ENCODE measurements around the gene MICU2. TPM values are rescaled to one million over a fixed set of nuclear protein-coding genes. Genes with fewer than 3 reads are reported as not detected.

Gene MICU2
- total and polyA plus RNA-seq, 3 donors from 2014 or later, result 43.2 to 98.9 (median 81.1) TPM

DNA sequence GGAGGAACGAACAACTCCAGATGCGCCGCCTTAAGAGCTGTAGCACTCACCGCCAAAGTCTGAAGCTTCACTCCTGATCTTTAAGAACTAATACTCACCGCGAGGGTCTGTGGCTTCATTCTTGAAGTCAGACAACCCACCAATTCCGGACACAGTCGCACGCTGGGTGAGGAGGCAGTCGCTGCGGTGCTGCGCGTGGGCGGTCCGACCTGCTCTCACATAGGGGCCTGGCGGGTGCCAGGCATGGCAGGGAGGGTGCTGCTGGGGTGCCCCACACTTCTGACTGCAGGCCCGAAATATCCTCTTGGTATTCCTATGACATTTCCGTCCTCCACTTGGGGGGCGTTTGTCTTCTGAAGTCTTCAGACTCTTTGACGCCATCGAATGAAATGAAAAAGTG is 7.4 kb upstream of the MICU2 start:
- Histone ChIP-seq H3K36me3 (ENCODE audit: low read depth, missing control alignments) (no peaks in the 10 kb centered on the region), H3K27ac (no peak overlapping the region), H3K4me3 (peak overlapping the region; percentile 16 to 18), H3K9me3 (no peaks in the 10 kb centered on the region), H3K4me1 (no peaks in the 10 kb centered on the region), H3K27me3 (no peaks in the 10 kb centered on the region)
- intact Hi-C loops (cut with DNase I; ENCODE audit: low total_unique reads), result no loop called here
- 60 to 65% methylated on average over 21 of the region's 21 CpGs for WGBS, 2 donors
- TF ChIP-seq, protein P1, sequence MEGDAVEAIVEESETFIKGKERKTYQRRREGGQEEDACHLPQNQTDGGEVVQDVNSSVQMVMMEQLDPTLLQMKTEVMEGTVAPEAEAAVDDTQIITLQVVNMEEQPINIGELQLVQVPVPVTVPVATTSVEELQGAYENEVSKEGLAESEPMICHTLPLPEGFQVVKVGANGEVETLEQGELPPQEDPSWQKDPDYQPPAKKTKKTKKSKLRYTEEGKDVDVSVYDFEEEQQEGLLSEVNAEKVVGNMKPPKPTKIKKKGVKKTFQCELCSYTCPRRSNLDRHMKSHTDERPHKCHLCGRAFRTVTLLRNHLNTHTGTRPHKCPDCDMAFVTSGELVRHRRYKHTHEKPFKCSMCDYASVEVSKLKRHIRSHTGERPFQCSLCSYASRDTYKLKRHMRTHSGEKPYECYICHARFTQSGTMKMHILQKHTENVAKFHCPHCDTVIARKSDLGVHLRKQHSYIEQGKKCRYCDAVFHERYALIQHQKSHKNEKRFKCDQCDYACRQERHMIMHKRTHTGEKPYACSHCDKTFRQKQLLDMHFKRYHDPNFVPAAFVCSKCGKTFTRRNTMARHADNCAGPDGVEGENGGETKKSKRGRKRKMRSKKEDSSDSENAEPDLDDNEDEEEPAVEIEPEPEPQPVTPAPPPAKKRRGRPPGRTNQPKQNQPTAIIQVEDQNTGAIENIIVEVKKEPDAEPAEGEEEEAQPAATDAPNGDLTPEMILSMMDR (IDR thresholded peaks at IDR 0.05), result no peak
- TF ChIP-seq POLR2A (IDR thresholded peaks at IDR 0.05), result no peak
- DNase-seq, result no peak

DNA sequence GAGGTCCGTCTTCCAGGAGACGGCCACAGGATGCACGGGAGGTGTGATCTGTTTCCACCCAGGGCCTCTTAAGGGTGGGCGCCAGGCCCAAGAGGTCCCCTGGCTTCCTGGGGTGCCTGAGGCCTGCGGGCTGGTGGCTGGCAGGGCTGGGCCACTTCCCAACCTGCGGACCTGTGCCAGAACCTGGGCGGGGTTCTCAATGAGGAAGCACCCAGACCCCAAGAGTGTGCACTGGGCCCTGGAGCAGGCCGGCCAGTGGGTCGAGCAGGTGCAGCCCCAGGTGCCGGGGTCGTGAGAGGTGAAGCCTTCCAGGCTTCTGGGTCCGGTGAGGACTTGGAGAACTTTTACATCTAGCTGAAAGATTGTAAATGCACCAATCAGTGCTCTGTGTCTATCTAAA is 6.7 kb upstream of the MICU2 start:
- no peak for DNase-seq
- TF ChIP-seq, protein P1 (IDR thresholded peaks at IDR 0.05), result no peak
- TF ChIP-seq POLR2A (IDR thresholded peaks at IDR 0.05), result no peak
- H3K4me1 ChIP-seq, result no peaks in the 10 kb centered on the region
- no peak overlapping the region for H3K27ac ChIP-seq
- intact Hi-C loops (cut with DNase I; ENCODE audit: low total_unique reads), result no loop called here
- peak overlapping the region; percentile 16 to 18 for H3K4me3 ChIP-seq
- no peaks in the 10 kb centered on the region for H3K27me3 ChIP-seq
- H3K9me3 ChIP-seq, result no peaks in the 10 kb centered on the region
- no peaks in the 10 kb centered on the region for H3K36me3 ChIP-seq (ENCODE audit: low read depth, missing control alignments)
- 76% methylated on average over 12 of the region's 12 CpGs; no CpG with 5 or more reads in 1 of the 2 donors for WGBS, 2 donors

DNA sequence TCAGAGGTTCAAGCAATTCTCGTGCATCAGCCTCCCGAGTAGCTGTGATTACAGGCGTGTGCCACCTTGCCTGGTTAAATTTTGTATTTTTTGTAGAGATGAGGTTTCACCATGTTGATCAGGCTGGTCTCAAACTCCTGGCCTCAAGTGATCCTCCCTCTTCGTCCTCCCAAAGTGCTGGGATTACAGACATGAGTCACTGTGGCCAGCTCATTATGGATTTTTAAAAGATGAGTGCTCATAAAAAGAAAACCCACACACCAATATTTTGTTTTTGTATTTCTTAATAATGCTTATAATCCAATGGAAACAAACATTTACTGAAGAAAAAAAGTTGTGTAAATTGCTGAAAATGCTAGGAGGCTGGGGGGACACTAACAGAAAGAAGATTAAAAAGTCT is 5.0 kb upstream of the MICU2 start:
- WGBS, 2 donors, result 84 to 95% methylated on average over 4 of the region's 4 CpGs

DNA sequence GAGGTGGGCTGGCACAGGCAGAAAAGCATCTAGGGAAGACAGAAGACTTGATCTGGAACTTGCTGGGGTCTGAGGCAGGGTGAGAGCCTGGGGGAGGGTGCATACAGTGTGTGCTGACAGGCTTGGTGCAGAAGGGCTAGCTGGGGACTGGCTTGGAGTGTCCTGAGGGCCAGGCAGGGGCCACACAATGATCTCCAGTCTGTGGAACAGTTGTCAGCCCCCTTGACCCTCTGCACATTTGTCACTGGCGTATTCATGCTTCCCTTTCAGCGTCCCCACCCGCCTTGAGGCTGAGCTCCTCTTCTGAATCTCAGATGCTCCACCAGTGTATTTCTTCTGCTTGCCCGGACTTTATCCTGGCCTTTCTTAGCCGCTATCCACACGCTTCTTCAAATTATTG is 2.8 kb upstream of the MICU2 start:
- WGBS, 2 donors, result 72 to 86% methylated on average over 6 of the region's 6 CpGs
- TF ChIP-seq, protein P1 (IDR thresholded peaks at IDR 0.05), result no peak
- no peak for TF ChIP-seq POLR2A (IDR thresholded peaks at IDR 0.05)
- Histone ChIP-seq H3K27ac (no peak overlapping the region), H3K27me3 (no peaks in the 10 kb centered on the region), H3K36me3 (ENCODE audit: low read depth, missing control alignments) (no peaks in the 10 kb centered on the region), H3K9me3 (no peaks in the 10 kb centered on the region), H3K4me3 (no peak overlapping the region), H3K4me1 (no peaks in the 10 kb centered on the region)
- no peak for DNase-seq
- intact Hi-C loops (cut with DNase I; ENCODE audit: low total_unique reads), result no loop called here

More for the DNA sequence above, 5.0 kb upstream of the MICU2 start:
- H3K4me3 ChIP-seq, result no peak overlapping the region
- intact Hi-C loops (cut with DNase I; ENCODE audit: low total_unique reads), result no loop called here
- H3K36me3 ChIP-seq (ENCODE audit: low read depth, missing control alignments), result no peaks in the 10 kb centered on the region
- H3K4me1 ChIP-seq, result no peaks in the 10 kb centered on the region
- no peaks in the 10 kb centered on the region for H3K27me3 ChIP-seq
- no peak overlapping the region for H3K27ac ChIP-seq
- no peak for DNase-seq
- TF ChIP-seq, protein P1 (IDR thresholded peaks at IDR 0.05), result no peak
- no peak for TF ChIP-seq POLR2A (IDR thresholded peaks at IDR 0.05)
- H3K9me3 ChIP-seq, result no peaks in the 10 kb centered on the region

DNA sequence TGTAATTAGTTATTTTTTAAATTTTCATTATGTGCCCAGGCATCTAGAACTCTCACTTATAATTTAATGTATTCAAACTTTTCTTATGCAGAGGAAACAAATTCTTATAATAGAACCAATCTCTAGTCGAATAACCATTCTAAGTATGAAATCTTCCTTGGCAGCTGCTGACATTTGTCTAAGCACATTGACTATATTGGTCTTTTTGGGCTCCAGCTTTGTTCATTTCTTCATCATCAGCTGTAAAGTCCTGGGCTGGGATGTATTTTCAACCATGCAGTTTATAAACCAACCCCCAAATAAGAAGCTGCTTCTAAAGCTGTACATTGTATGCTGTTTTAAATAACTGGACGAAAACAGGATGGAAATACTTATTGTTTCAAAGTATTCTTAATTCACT is 2.3 kb upstream of the MICU2 start:
- TF ChIP-seq, protein P1 (IDR thresholded peaks at IDR 0.05), result no peak
- no peak for TF ChIP-seq POLR2A (IDR thresholded peaks at IDR 0.05)
- Histone ChIP-seq H3K36me3 (ENCODE audit: low read depth, missing control alignments) (no peaks in the 10 kb centered on the region), H3K4me3 (no peak overlapping the region), H3K4me1 (no peaks in the 10 kb centered on the region), H3K9me3 (no peaks in the 10 kb centered on the region), H3K27ac (no peak overlapping the region), H3K27me3 (no peaks in the 10 kb centered on the region)
- intact Hi-C loops (cut with DNase I; ENCODE audit: low total_unique reads), result no loop called here
- 71 to 89% methylated on average over 2 of the region's 2 CpGs for WGBS, 2 donors
- DNase-seq, result no peak
